ENCODE data around the gene MGAT5. TPM values are rescaled to one million over a fixed set of nuclear protein-coding genes. Genes with fewer than 3 reads are reported as not detected.

The MGAT5 gene
- total RNA-seq, 2 experiments from 2014 or later, result 44.5 to 44.9 TPM

DNA sequence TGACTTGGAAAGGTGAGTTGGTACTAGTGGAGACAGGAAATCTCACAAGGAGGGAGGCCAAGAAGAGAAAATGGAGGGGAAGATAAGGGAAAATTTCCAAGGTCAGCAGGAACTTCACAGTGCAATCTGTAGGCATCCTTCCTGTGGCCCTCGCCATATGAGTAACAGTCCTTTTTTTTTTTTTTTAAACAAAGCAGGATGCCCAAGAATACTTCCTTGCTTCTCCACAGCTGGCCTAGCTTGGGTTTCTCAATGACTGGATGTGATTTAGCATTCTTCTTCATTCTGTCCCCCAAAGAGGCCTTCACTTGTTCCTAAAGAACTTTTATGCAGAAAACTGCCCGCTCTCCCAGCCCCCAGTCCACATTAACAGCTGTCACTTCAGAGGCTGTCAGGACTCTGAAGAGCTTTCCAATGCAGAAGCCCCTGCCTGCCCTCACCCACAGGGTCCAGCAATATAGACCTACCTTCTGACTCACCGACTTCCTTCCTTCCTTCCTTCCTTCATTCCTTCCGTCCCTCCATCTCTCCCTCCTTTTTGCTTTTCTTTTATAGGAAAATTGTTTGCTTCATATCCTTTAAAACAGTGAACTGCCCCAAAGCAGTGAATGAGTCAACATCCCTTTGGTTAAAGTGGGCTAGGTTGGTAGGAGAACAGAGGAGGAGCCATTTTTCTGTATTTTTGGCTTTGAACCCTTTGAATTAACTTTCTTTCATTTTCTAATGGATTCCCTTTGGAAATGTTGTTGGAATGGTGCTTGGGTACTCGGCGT is 172.0 kb downstream of the MGAT5 start:
- POLR2A ChIA-PET, result interaction anchor here (0.9 kb wide), 1 partner anchor 15 kb away, joined by 3 read pairs; no protein-coding TSS in a partner anchor
- Mint-ChIP-seq H3K27me3 (no peaks in the 10 kb centered on the region), H3K27ac (no peak overlapping the region), H3K36me3 (ENCODE audit: low read depth) (peaks cover 4% of the 10 kb centered on the region), H3K9me3 (no peaks in the 10 kb centered on the region), H3K4me1 (peaks cover 15% of the 10 kb centered on the region), H3K4me3 (no peak overlapping the region)
- DNase-seq, result no peak
- CTCF ChIA-PET, result interaction anchor here (1.0 to 1.2 kb wide), 2 partner anchors 25 to 218 kb away, joined by 3 to 5 read pairs; no protein-coding TSS in a partner anchor

DNA sequence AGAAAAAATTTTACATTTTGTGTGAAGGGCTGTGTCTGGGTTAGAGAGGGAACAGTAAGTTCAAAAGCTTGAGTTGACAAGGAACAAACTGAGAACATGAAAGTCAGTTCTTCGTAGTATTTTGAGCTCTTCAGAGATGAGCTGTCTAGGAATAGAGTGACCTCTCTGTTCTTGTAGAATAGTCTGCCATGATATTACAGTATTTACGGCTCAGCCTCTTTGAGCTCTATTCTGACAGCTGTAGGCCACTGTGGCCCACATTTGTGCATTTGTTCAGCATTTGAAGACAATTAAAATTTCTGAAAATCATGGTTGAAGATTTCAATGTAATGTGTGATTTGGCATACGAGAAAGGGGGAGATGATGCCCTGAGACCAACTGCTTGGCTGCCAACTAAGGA is 172.8 kb downstream of the MGAT5 start:
- ChIA-PET POLR2A (interaction anchor here (0.9 to 1.0 kb wide), 2 partner anchors 15 to 16 kb away, joined by 3 read pairs; no protein-coding TSS in a partner anchor), CTCF (interaction anchor here (1.0 to 1.2 kb wide), 2 partner anchors 24 to 219 kb away, joined by 3 to 5 read pairs; no protein-coding TSS in a partner anchor)
- no peak overlapping the region for H3K4me3 Mint-ChIP-seq
- H3K4me1 Mint-ChIP-seq, result peaks cover 15% of the 10 kb centered on the region
- peaks cover 4% of the 10 kb centered on the region for H3K36me3 Mint-ChIP-seq (ENCODE audit: low read depth)
- H3K27ac Mint-ChIP-seq, result no peak overlapping the region
- H3K9me3 Mint-ChIP-seq, result no peaks in the 10 kb centered on the region
- DNase-seq, result no peak
- H3K27me3 Mint-ChIP-seq, result no peaks in the 10 kb centered on the region

DNA sequence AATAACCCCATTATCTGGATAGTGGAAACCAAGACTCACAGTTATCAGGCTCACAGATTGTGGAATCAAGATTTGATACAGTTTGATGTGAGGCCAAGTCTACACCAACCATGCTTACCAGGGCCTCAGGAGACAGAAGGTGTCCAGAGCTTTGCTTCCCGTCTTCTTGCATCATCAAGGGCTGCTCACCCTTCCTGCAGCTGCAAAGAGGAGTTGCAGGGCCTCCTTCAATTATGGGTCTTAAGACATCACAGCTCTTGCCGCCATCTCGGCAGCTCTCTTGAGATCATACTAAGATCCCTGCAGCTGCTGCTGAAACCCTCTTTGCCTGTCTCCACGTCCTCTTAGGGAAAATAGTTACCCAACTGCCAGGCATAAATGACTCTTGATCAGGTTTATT is 176.0 kb downstream of the MGAT5 start:
- Mint-ChIP-seq H3K9me3 (no peaks in the 10 kb centered on the region), H3K27me3 (no peaks in the 10 kb centered on the region), H3K4me1 (peaks cover 14% of the 10 kb centered on the region), H3K4me3 (no peak overlapping the region), H3K27ac (no peak overlapping the region), H3K36me3 (ENCODE audit: low read depth) (peaks cover 4% of the 10 kb centered on the region)
- POLR2A ChIA-PET, result no interaction called here
- DNase-seq, result no peak
- CTCF ChIA-PET, result interaction anchor here (1.0 kb wide), 1 partner anchor 18 kb away, joined by 4 read pairs; no protein-coding TSS in a partner anchor

DNA sequence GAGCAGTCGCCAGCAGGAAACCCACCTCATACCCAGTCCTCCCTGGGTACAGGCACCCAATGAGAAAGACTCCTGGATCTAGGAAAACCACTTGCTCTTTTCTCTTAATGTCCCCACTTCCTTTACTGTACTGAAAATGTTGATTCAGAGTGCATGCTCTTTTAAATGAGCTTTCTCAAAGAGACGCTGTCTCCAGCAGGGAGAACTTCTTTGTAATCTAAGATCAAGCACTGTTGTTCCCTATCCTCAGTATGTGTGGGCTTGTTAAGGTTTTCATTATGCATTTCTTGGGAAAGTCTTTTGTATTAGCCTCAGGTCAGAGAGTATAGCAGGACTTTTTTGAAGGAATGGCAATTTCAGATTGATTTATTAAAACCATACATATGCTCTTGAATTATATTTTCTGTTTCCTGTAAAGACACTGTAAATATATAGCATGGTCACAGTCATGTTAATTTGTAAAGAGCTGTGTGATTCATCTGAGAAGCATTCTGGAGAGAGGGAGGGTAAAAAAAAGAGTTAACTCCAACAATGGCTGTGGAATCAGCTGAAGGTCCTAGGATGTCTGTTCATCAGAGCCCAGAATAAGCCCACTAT is 178.1 kb downstream of the MGAT5 start:
- Mint-ChIP-seq H3K27ac (no peak overlapping the region), H3K9me3 (no peaks in the 10 kb centered on the region), H3K4me1 (no peaks in the 10 kb centered on the region), H3K36me3 (ENCODE audit: low read depth) (no peaks in the 10 kb centered on the region), H3K27me3 (no peaks in the 10 kb centered on the region), H3K4me3 (no peak overlapping the region)
- no peak for DNase-seq
- ChIA-PET POLR2A (no interaction called here), CTCF (interaction anchor here (0.6 to 1.0 kb wide), 2 partner anchors 14 to 186 kb away, joined by 3 to 5 read pairs; no protein-coding TSS in a partner anchor)

DNA sequence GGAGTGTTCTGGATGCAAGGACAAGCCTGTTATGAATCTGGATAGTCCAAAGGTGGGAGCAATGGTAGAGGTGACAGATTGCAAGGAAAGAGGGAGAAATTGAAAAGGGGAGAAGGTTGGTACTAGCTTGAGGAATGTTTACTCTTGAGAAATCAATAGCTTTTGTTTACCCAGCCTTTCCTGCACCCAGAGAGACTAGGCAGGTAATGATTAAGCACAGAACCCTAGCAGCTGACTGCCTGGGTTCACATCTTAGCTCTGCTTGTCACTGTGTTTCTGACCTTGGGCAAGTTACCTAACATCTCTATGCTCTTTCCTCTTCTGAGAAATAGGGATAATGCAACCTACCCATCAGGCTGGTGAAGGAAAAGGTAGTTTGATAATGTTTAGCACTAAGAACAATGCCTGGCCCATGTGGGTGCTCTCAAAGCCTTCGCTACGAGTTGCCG is 178.6 kb downstream of the MGAT5 start:
- Mint-ChIP-seq H3K36me3 (ENCODE audit: low read depth) (no peaks in the 10 kb centered on the region), H3K27ac (no peak overlapping the region), H3K4me1 (no peaks in the 10 kb centered on the region), H3K27me3 (no peaks in the 10 kb centered on the region), H3K9me3 (no peaks in the 10 kb centered on the region), H3K4me3 (no peak overlapping the region)
- POLR2A ChIA-PET, result no interaction called here
- CTCF ChIA-PET, result interaction anchor here (1.0 kb wide), 1 partner anchor 14 kb away, joined by 3 read pairs; no protein-coding TSS in a partner anchor
- no peak for DNase-seq

DNA sequence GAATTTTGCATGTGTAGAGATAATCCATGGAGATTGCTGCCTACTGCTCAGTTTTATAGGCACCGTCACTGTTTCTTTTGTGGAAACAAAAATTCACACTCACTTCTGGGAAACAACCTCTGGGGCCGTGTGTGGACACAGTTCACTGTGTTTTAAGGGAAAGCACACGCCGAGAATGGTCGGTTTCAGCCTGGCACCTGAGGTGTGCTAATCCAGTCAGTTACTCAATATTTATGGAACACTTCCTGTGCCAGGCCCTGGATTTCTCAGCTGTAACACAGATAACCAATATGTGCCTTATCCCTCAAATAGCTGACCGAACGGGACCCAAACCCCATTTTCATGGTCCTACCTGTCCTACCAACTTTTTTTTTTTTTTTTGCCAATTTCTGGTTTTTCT is 179.6 kb downstream of the MGAT5 start:
- Mint-ChIP-seq H3K36me3 (ENCODE audit: low read depth) (no peaks in the 10 kb centered on the region), H3K4me1 (no peaks in the 10 kb centered on the region), H3K27ac (no peak overlapping the region), H3K27me3 (no peaks in the 10 kb centered on the region), H3K9me3 (no peaks in the 10 kb centered on the region), H3K4me3 (no peak overlapping the region)
- POLR2A ChIA-PET, result no interaction called here
- CTCF ChIA-PET, result no interaction called here
- no peak for DNase-seq

DNA sequence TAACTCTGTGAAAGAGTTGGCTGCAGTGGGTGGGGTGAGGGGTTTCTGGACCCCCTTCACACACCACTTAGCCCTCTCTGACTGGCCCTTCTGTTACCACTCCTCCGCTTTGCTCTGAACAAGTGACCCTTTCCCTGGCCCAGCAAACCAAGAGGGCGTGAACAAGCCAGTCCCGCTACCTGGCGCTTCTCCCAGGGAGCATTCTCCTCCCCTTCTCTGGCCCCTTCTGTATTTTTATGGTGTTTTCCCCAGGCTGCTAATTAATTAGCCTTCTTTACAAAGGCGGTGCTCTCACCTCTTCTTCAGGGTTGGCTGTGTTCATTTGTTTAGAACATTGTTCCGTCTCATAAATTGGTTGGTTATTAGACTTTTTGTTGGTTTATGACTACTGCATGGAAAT is 180.1 kb downstream of the MGAT5 start:
- H3K27ac Mint-ChIP-seq, result no peak overlapping the region
- CTCF ChIA-PET, result no interaction called here
- POLR2A ChIA-PET, result no interaction called here

DNA sequence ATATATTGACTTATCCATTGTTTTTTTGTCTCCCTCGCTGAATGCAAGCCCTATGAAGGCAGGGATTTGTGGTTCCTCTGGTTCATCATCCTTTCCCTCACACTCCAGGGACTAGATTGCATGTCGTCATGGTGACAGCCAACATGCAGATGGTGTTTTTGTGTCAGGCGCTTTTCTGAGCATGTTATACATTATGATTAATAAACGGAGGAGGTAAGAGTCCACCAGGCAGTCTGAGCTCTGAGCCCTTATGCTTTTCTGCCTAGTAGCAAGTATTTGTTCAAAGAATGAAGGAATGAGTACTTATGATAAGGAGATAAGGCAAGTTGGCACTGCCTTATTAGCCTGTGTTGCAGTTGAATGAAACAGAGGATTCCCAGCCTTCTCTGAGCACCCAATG is 181.6 kb downstream of the MGAT5 start:
- Mint-ChIP-seq H3K36me3 (ENCODE audit: low read depth) (no peaks in the 10 kb centered on the region), H3K27me3 (no peaks in the 10 kb centered on the region), H3K27ac (no peak overlapping the region), H3K4me1 (no peaks in the 10 kb centered on the region), H3K9me3 (no peaks in the 10 kb centered on the region), H3K4me3 (no peak overlapping the region)
- ChIA-PET CTCF (interaction anchor here (2.2 kb wide), 1 partner anchor 16 kb away, joined by 7 read pairs; no protein-coding TSS in a partner anchor), POLR2A (interaction anchor here (1.3 kb wide), 1 partner anchor 34 kb away, joined by 3 read pairs; no protein-coding TSS in a partner anchor)
- DNase-seq, result no peak

More for the DNA sequence above, 180.1 kb downstream of the MGAT5 start:
- no peaks in the 10 kb centered on the region for H3K36me3 Mint-ChIP-seq (ENCODE audit: low read depth)
- no peaks in the 10 kb centered on the region for H3K27me3 Mint-ChIP-seq
- no peaks in the 10 kb centered on the region for H3K4me1 Mint-ChIP-seq
- no peaks in the 10 kb centered on the region for H3K9me3 Mint-ChIP-seq
- DNase-seq, result no peak
- H3K4me3 Mint-ChIP-seq, result no peak overlapping the region

DNA sequence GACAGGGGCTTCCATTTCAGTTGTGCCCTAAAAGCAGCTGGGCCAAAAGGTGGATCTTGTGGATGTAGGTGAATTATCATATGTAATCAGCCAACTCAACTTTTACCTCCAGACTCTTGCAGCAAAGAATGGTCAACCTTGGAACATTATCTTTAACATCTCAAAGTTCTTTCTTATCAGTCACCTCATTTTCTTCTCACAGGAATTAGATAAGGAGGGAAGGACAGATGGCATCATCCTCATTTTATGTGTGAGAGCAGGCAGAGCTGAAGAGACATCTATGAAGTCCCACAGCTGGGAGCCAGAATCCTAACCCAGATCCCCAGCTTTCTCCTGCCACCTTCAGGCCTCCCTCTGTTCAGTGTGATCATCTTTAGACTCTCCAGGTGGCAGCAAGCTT is 182.1 kb downstream of the MGAT5 start:
- DNase-seq, result no peak
- H3K4me3 Mint-ChIP-seq, result no peak overlapping the region
- no peaks in the 10 kb centered on the region for H3K36me3 Mint-ChIP-seq (ENCODE audit: low read depth)
- POLR2A ChIA-PET, result interaction anchor here (1.3 kb wide), 1 partner anchor 34 kb away, joined by 3 read pairs; no protein-coding TSS in a partner anchor
- no peak overlapping the region for H3K27ac Mint-ChIP-seq
- no peaks in the 10 kb centered on the region for H3K4me1 Mint-ChIP-seq
- no peaks in the 10 kb centered on the region for H3K27me3 Mint-ChIP-seq
- no peaks in the 10 kb centered on the region for H3K9me3 Mint-ChIP-seq
- CTCF ChIA-PET, result interaction anchor here (2.2 kb wide), 1 partner anchor 15 kb away, joined by 7 read pairs; no protein-coding TSS in a partner anchor

DNA sequence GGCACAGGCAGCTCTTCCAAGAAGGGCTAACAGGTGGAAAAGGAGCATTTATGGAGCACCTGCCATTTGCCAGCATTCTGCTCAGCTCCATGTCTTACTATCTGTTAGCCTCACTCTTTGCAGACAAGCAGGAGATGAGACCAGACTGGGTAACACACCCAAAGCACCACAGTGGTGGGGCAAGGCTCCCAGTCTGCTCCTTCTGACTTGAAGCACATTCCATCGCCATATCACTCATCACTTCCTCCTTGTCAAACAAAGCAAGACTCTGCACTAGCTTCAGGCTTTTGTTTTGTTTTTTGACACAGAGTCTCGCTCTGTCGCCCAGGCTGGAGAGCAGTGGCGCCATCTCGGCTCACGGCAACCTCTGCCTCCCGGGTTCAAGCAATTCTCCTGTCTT is 182.8 kb downstream of the MGAT5 start:
- no peaks in the 10 kb centered on the region for H3K4me1 Mint-ChIP-seq
- H3K4me3 Mint-ChIP-seq, result no peak overlapping the region
- CTCF ChIA-PET, result interaction anchor here (2.2 kb wide), 1 partner anchor 15 kb away, joined by 7 read pairs; no protein-coding TSS in a partner anchor
- no peaks in the 10 kb centered on the region for H3K27me3 Mint-ChIP-seq
- no peaks in the 10 kb centered on the region for H3K36me3 Mint-ChIP-seq (ENCODE audit: low read depth)
- DNase-seq, result no peak
- H3K9me3 Mint-ChIP-seq, result no peaks in the 10 kb centered on the region
- POLR2A ChIA-PET, result interaction anchor here (1.3 kb wide), 1 partner anchor 33 kb away, joined by 3 read pairs; no protein-coding TSS in a partner anchor
- H3K27ac Mint-ChIP-seq, result no peak overlapping the region

DNA sequence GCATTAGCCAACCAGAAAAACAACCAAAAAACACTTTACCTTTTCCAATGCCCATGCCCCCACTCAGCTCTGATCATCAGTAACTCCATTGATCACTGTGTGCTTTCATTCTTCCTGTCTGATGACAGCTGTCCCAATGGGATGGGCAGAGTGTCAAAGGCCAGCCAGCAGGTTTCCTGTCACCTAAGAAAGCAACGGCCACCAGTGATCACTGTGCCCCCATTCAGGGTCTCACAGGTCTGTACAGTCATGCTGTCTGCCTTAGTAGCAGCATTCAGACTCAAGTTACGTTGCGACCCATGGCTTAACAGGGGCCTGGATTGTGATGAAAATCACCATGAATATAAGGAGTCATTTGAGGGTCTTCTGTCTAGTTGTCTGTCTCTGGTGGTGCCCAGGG is 184.5 kb downstream of the MGAT5 start:
- no peaks in the 10 kb centered on the region for H3K27me3 Mint-ChIP-seq
- POLR2A ChIA-PET, result no interaction called here
- no peak overlapping the region for H3K4me3 Mint-ChIP-seq
- CTCF ChIA-PET, result interaction anchor here (0.6 kb wide), 1 partner anchor 335 kb away, joined by 3 read pairs; no protein-coding TSS in a partner anchor
- H3K36me3 Mint-ChIP-seq (ENCODE audit: low read depth), result no peaks in the 10 kb centered on the region
- no peak overlapping the region for H3K27ac Mint-ChIP-seq
- no peaks in the 10 kb centered on the region for H3K4me1 Mint-ChIP-seq
- no peaks in the 10 kb centered on the region for H3K9me3 Mint-ChIP-seq
- DNase-seq, result no peak

DNA sequence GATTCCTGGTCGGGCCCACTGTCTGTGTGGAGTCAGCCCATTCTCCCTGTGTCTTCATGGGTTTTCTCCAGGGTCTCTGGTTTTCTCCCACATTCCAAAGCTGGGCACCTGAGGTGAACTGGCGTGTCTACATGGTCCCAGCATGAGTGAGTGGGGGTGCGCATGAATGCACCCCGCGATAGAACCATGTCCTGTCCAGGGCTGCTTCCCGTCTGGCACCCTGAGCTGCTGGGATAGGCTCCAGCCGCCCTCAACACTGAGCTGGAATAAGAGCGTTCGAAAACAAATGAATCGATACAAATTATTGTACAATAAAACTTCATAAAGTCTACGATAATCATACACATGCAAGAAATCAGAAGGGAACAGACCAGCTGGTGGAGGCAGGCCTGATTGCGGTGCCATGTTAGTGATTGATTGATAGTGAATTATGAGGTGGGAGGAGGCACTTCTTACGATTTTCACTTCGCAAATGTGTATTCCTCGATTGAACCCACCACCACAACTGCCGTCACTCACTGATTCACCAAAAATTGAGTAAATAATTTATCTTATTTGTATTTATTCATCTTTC is 186.6 kb downstream of the MGAT5 start:
- Mint-ChIP-seq H3K27me3 (no peaks in the 10 kb centered on the region), H3K4me1 (no peaks in the 10 kb centered on the region), H3K9me3 (no peaks in the 10 kb centered on the region), H3K4me3 (no peak overlapping the region), H3K36me3 (ENCODE audit: low read depth) (no peaks in the 10 kb centered on the region), H3K27ac (no peak overlapping the region)
- DNase-seq, result no peak
- ChIA-PET CTCF (interaction anchor here (2.6 kb wide), 1 partner anchor 11 kb away, joined by 23 read pairs; no protein-coding TSS in a partner anchor), POLR2A (no interaction called here)

All from activated CD4-positive, alpha-beta memory T cell treated with anti-CD3 and anti-CD28 coated beads, Interleukin-2, amount 10 ng/mL, durations not matched to agents 7 days and 5 days (primary cell).